CD4-positive, alpha-beta T cell (primary cell): Measurements from ENCODE around the gene TOGARAM2. TPM values are rescaled to one million over a fixed set of nuclear protein-coding genes. Genes with fewer than 3 reads are reported as not detected.

Experiments used
- ATAC-seq: fragments of 200-7000 bp; cut with Tn5 transposase; one replicate; pipeline ENCODE4 v1.10.0; 2022; ENCODE audit warnings: mild to moderate bottlenecking; ENCODE audit not compliant: poor library complexity
- CTCF ChIA-PET: fragments of 350-600 bp; sonication (Branson Sonifier 250); formaldehyde crosslinking; loops from one replicate; lab custom pipeline; 2021; ENCODE audit warnings: antibody characterized with exemption, inconsistent platforms; lab: Charles Lee
- POLR2A ChIA-PET: fragments of 350-600 bp; sonication (Branson Sonifier 250); formaldehyde crosslinking; loops from one replicate; lab custom pipeline; 2021; ENCODE audit warnings: antibody characterized with exemption, inconsistent platforms; lab: Charles Lee
- DNase-seq, 14 experiments: peaks; one replicate each; pipeline ENCODE4 v3.0.0-alpha.2; 2013 to 2020; ENCODE audit warnings: mixed read lengths in 2 of 14
- H3K27ac ChIP-seq, 2 donors: one replicate each; pipeline versions ENCODE4 v1.5.1 to v1.7.0; 2013; ENCODE audit warnings: low read length in 2 of 2, low read depth in 1 of 2, mild to moderate bottlenecking in 1 of 2
- H3K27me3 ChIP-seq, 2 experiments: 1 replicate in 1 of 2; 2 replicates in 1 of 2; pipeline versions ENCODE4 v1.6.1 to v1.7.0; 2013; ENCODE audit warnings: low read length in 2 of 2, control low read depth in 1 of 2, mild to moderate bottlenecking in 1 of 2, moderate library complexity in 1 of 2; ENCODE audit not compliant: insufficient read depth in 2 of 2, control insufficient read depth in 1 of 2
- H3K36me3 ChIP-seq: one replicate; pipeline ENCODE4 v1.6.1; 2013; ENCODE audit warnings: low read length, control low read depth; ENCODE audit not compliant: insufficient read depth
- H3K4me1 ChIP-seq: one replicate; pipeline ENCODE4 v1.6.1; 2013; ENCODE audit warnings: low read length, control low read depth; ENCODE audit not compliant: insufficient read depth
- H3K4me3 ChIP-seq: one replicate; pipeline ENCODE4 v1.5.1; 2013; ENCODE audit warnings: mild to moderate bottlenecking, low read length, moderate library complexity
- H3K9me3 ChIP-seq, 2 experiments: 1 replicate in 1 of 2; 2 replicates in 1 of 2; pipeline versions ENCODE4 v1.6.1 to v1.7.0; 2013; ENCODE audit warnings: low read length in 2 of 2, mild to moderate bottlenecking in 2 of 2, control low read depth in 1 of 2, moderate library complexity in 1 of 2; ENCODE audit not compliant: control insufficient read depth in 1 of 2, insufficient read depth in 1 of 2
- H3K27ac Mint-ChIP-seq: one replicate; pipeline ENCODE4 v1.8.0; 2020; ENCODE audit warnings: mixed read lengths
- H3K27me3 Mint-ChIP-seq: one replicate; pipeline ENCODE4 v1.8.0; 2021; ENCODE audit warnings: mixed read lengths
- H3K36me3 Mint-ChIP-seq: one replicate; pipeline ENCODE4 v1.8.0; 2021; ENCODE audit warnings: low read depth, mixed read lengths
- H3K4me1 Mint-ChIP-seq: one replicate; pipeline ENCODE4 v1.8.0; 2021; ENCODE audit warnings: low read depth, mixed read lengths
- H3K4me3 Mint-ChIP-seq: one replicate; pipeline ENCODE4 v1.8.0; 2020; ENCODE audit warnings: mild to moderate bottlenecking, mixed read lengths
- H3K9me3 Mint-ChIP-seq: one replicate; pipeline ENCODE4 v1.8.0; 2020; ENCODE audit warnings: mixed read lengths
- intact Hi-C, 2 experiments: fragments of 100-400 bp; cut with DNase I in 1 of 2; cut with micrococcal nuclease in 1 of 2; formaldehyde crosslinking; loops; one replicate each; pipeline versions ENCODE4 v1.15.1 to v1.9.0; 2023 to 2025; cut with DNase I, micrococcal nuclease
- total RNA-seq, 174 experiments: library from RNA in 2 of 174; stranded (reverse) in 2 of 174; gene quantifications; one replicate each; pipeline ENCODE4 v1.2.3 and lab custom pipeline; 2021 to 2026
- TF ChIP-seq, protein P1 (sequence below): fragments of 200-600 bp; IDR thresholded peaks from one replicate; pipeline ENCODE4 v1.8.0; 2022; ENCODE audit warnings: antibody characterized with exemption, mild to moderate bottlenecking

TOGARAM2 gene
- total RNA-seq, 2 experiments from 2014 or later, result 2.0 to 2.3 TPM

DNA sequence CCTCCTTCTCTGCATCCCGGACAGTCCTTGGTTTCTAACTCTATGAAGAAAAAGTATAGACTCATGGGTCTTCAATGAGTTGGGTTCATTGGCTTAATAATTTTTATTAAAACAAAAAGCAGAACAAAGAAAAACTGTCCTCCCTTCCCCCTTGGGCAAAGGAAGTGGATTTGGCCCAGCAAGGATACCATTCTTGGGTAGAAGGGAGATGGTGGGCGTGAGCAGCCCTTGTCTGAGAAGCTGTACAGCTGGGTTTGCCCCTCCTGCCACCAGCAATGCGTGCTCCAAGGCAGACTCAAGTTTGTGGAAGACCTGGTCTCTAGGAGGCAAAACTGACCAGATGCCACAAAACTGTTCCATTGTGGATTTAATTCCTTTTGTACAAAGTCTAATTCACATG is 80.5 kb downstream of the TOGARAM2 start:
- no peak overlapping the region for H3K27ac ChIP-seq
- no peaks in the 10 kb centered on the region for H3K27me3 ChIP-seq
- H3K27me3 Mint-ChIP-seq, result no peaks in the 10 kb centered on the region
- ATAC-seq (no peak), DNase-seq (no peak)
- peaks cover 8% of the 10 kb centered on the region for H3K4me1 Mint-ChIP-seq
- no peaks in the 10 kb centered on the region for H3K36me3 Mint-ChIP-seq
- ChIA-PET POLR2A (no interaction called here), CTCF (no interaction called here)
- H3K9me3 Mint-ChIP-seq, result no peaks in the 10 kb centered on the region
- no peak overlapping the region for H3K4me3 ChIP-seq
- H3K4me3 Mint-ChIP-seq, result no peak overlapping the region
- H3K27ac Mint-ChIP-seq, result no peak overlapping the region
- TF ChIP-seq, protein P1, sequence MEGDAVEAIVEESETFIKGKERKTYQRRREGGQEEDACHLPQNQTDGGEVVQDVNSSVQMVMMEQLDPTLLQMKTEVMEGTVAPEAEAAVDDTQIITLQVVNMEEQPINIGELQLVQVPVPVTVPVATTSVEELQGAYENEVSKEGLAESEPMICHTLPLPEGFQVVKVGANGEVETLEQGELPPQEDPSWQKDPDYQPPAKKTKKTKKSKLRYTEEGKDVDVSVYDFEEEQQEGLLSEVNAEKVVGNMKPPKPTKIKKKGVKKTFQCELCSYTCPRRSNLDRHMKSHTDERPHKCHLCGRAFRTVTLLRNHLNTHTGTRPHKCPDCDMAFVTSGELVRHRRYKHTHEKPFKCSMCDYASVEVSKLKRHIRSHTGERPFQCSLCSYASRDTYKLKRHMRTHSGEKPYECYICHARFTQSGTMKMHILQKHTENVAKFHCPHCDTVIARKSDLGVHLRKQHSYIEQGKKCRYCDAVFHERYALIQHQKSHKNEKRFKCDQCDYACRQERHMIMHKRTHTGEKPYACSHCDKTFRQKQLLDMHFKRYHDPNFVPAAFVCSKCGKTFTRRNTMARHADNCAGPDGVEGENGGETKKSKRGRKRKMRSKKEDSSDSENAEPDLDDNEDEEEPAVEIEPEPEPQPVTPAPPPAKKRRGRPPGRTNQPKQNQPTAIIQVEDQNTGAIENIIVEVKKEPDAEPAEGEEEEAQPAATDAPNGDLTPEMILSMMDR, result no peak
- no peaks in the 10 kb centered on the region for H3K36me3 ChIP-seq
- H3K4me1 ChIP-seq, result no peaks in the 10 kb centered on the region
- H3K9me3 ChIP-seq, result no peaks in the 10 kb centered on the region
- intact Hi-C loops, result no loop called here

DNA sequence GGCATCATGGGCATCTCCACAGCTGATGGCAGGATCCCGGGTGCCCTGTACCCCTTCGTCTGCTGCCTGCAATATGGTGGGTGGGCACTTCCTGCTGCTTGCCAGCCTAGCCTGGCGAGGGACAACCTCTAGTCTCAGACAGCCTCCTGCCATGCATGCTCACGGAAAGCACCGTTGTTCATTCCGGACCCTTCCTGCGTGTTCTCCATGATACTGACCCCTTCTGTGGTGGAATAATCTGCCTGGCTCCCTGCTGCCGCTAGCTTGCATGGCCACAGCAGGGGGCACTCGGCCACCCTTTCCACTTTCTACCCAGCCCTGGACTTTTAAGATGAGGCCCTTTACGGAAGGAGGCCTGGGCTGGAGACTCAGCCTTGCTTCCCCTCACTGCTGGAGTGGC is 81.3 kb downstream of the TOGARAM2 start:
- Mint-ChIP-seq H3K27ac (no peak overlapping the region), H3K36me3 (no peaks in the 10 kb centered on the region), H3K9me3 (no peaks in the 10 kb centered on the region), H3K27me3 (no peaks in the 10 kb centered on the region), H3K4me1 (peaks cover 8% of the 10 kb centered on the region), H3K4me3 (no peak overlapping the region)
- Histone ChIP-seq H3K27ac (no peak overlapping the region), H3K27me3 (no peaks in the 10 kb centered on the region), H3K4me3 (no peak overlapping the region), H3K4me1 (no peaks in the 10 kb centered on the region), H3K36me3 (no peaks in the 10 kb centered on the region), H3K9me3 (no peaks in the 10 kb centered on the region)
- ChIA-PET CTCF (no interaction called here), POLR2A (interaction anchor here (0.9 kb wide), 1 partner anchor 58 kb away, joined by 3 read pairs; no protein-coding TSS in a partner anchor)
- TF ChIP-seq, protein P1, result no peak
- intact Hi-C loops, result no loop called here
- ATAC-seq (no peak), DNase-seq (no peak)

DNA sequence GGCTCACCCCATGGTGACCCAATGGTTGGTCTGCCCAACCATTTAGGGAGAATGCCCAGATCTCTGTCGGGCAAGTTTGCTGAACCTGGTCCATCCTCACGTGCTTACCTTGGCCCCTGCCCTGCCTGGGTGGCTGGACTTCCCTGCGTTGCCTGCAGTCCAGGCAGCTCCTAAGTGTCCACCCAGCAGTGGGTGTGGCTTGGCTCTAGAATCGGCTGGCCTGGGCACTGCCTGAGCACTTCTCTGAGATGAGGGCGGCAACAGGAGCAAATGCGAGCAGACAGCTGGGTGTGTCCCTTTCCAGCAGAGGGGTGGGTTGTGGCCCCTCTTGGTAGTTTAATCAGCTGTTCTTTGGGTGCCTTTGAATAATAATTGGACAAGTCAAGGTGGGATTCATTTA is 82.0 kb downstream of the TOGARAM2 start:
- no peaks in the 10 kb centered on the region for H3K9me3 ChIP-seq
- no peak overlapping the region for H3K27ac ChIP-seq
- TF ChIP-seq, protein P1, result no peak
- peaks cover 8% of the 10 kb centered on the region for H3K4me1 Mint-ChIP-seq
- intact Hi-C loops, result no loop called here
- no peaks in the 10 kb centered on the region for H3K27me3 Mint-ChIP-seq
- CTCF ChIA-PET, result no interaction called here
- no peaks in the 10 kb centered on the region for H3K4me1 ChIP-seq
- H3K4me3 ChIP-seq, result no peak overlapping the region
- H3K27ac Mint-ChIP-seq, result no peak overlapping the region
- H3K27me3 ChIP-seq, result no peaks in the 10 kb centered on the region
- ATAC-seq (no peak), DNase-seq (no peak)
- H3K36me3 Mint-ChIP-seq, result no peaks in the 10 kb centered on the region
- no peak overlapping the region for H3K4me3 Mint-ChIP-seq
- no peaks in the 10 kb centered on the region for H3K9me3 Mint-ChIP-seq
- no peaks in the 10 kb centered on the region for H3K36me3 ChIP-seq
- POLR2A ChIA-PET, result interaction anchor here (0.9 kb wide), 1 partner anchor 57 kb away, joined by 3 read pairs; no protein-coding TSS in a partner anchor
